GM12801 (cell line): ENCODE data around the gene SRRM2.

Experiments used
- CTCF ChIP-seq: IDR thresholded peaks from one replicate; pipeline ENCODE4 v1.5.1; 2011; ENCODE audit warnings: control low read depth; ENCODE audit not compliant: insufficient read length; ENCODE audit errors: extremely low read depth

SRRM2 gene

GRCh38 chr16:2813771-2814221 is 61.4 kb downstream of the SRRM2 start:
- no peak for TF ChIP-seq CTCF

- no peak for TF ChIP-seq CTCF
Observed at GRCh38 chr16:2814551-2815298, 62.3 kb downstream of the SRRM2 start.

- TF ChIP-seq CTCF, result no peak
Observed at GRCh38 chr16:2815299-2815771, 62.9 kb downstream of the SRRM2 start.

GRCh38 chr16:2816751-2817339 is 64.4 kb downstream of the SRRM2 start, which contains the start of gene PRSS21:
Gene PRSS21 (plus strand): TSS chr16:2817237. CDS start chr16:2817269, 32 bp downstream.
- no peak for TF ChIP-seq CTCF

- TF ChIP-seq CTCF, result no peak
Observed at GRCh38 chr16:2817340-2818271, 65.2 kb downstream of the SRRM2 start.

GRCh38 chr16:2818272-2818876 is 65.9 kb downstream of the SRRM2 start:
- no peak for TF ChIP-seq CTCF
